Effector CD8-positive, alpha-beta T cell (primary cell): ENCODE data around the gene PTPRN2.
"Not testable (repeated sequence)": the region's sequence is repeated elsewhere in the genome, so short reads cannot be mapped to it uniquely, and the experiment has no call there.

Experiments used
- DNase-seq: peaks from one replicate; lab custom pipeline; 2025; lab: John Stamatoyannopoulos, UW

Gene PTPRN2

GRCh38 chr7:157715071-157715937 lies 872.3 kb downstream of the PTPRN2 start:
- no peak for DNase-seq

- DNase-seq: no peak
Measured at GRCh38 chr7:157714166-157715070, 873.2 kb downstream of the PTPRN2 start.

GRCh38 chr7:157713591-157713990 lies 874.0 kb downstream of the PTPRN2 start:
- no peak for DNase-seq

- no peak for DNase-seq
Measured at GRCh38 chr7:157712666-157713235, 874.9 kb downstream of the PTPRN2 start.

GRCh38 chr7:157711353-157711888 lies 876.2 kb downstream of the PTPRN2 start:
- no peak for DNase-seq

- DNase-seq: no peak
Measured at GRCh38 chr7:157710396-157710795, 877.2 kb downstream of the PTPRN2 start.

- DNase-seq: no peak
Measured at GRCh38 chr7:157709531-157710251, 877.9 kb downstream of the PTPRN2 start.

- DNase-seq: no peak
Measured at GRCh38 chr7:157708919-157709295, 878.7 kb downstream of the PTPRN2 start.

GRCh38 chr7:157707983-157708918 lies 879.4 kb downstream of the PTPRN2 start:
- DNase-seq: no peak

GRCh38 chr7:157704365-157704764 lies 883.3 kb downstream of the PTPRN2 start:
- DNase-seq: no peak

GRCh38 chr7:157703534-157704195 lies 884.0 kb downstream of the PTPRN2 start:
- no peak for DNase-seq

- no peak for DNase-seq
Measured at GRCh38 chr7:157703131-157703530, 884.5 kb downstream of the PTPRN2 start.

GRCh38 chr7:157702311-157703023 lies 885.2 kb downstream of the PTPRN2 start:
- DNase-seq: no peak

- DNase-seq: not testable (repeated sequence)
Measured at GRCh38 chr7:157701395-157702180, 886.0 kb downstream of the PTPRN2 start.

GRCh38 chr7:157700231-157701005 lies 887.2 kb downstream of the PTPRN2 start:
- DNase-seq: no peak

- DNase-seq: no peak
Measured at GRCh38 chr7:157699357-157700013, 888.1 kb downstream of the PTPRN2 start.

- not testable (repeated sequence) for DNase-seq
Measured at GRCh38 chr7:157697287-157697686, 890.3 kb downstream of the PTPRN2 start.
